Mucosa of descending colon (tissue), 3 donors: ENCODE data around the gene MBD3L2. TPM values are rescaled to one million over a fixed set of nuclear protein-coding genes. Genes with fewer than 3 reads are reported as not detected.
"Not testable (repeated sequence)": the region's sequence is repeated elsewhere in the genome, so short reads cannot be mapped to it uniquely, and the experiment has no call there.

ENCODE experiments used
- ATAC-seq: fragments of 200-7000 bp; cut with Tn5 transposase; one replicate; pipeline ENCODE4 v1.9.1; 2020; ENCODE audit warnings: mild to moderate bottlenecking, moderate library complexity
- DNase-seq, 3 donors: peaks; one replicate each; pipeline ENCODE4 v3.0.0-alpha.2; 2020
- H3K36me3 ChIP-seq: fragments of 200-600 bp; one replicate; pipeline ENCODE4 v1.8.0; 2021; ENCODE audit warnings: low read depth, mild to moderate bottlenecking
- H3K4me1 ChIP-seq: fragments of 200-600 bp; one replicate; pipeline ENCODE4 v1.8.0; 2021; ENCODE audit warnings: low read depth, mild to moderate bottlenecking
- H3K4me3 ChIP-seq: fragments of 200-600 bp; one replicate; pipeline ENCODE4 v1.8.0; 2021; ENCODE audit warnings: mild to moderate bottlenecking
- H3K9me3 ChIP-seq: fragments of 200-600 bp; one replicate; pipeline ENCODE4 v1.8.0; 2021; ENCODE audit warnings: mild to moderate bottlenecking
- intact Hi-C, 2 donors: fragments of 100-400 bp; cut with DNase I in 1 of 2; cut with micrococcal nuclease in 1 of 2; formaldehyde crosslinking; loops; one replicate each; pipeline versions ENCODE4 v1.11.0 to v1.11.1; 2022; cut with DNase I, micrococcal nuclease
- total RNA-seq, 3 donors: library from RNA; stranded (reverse); fragmentation: NEBNext Ultra II Directional in 2 of 3; extraction: Animal tissue kit (Norgen Biotek cat#: 25700) in 2 of 3; gene quantifications; one replicate each; pipeline versions ENCODE4 v1.2.1 to v1.2.4, GENCODE V29; 2021 to 2023
- TF ChIP-seq, protein P1 (sequence below): fragments of 200-600 bp; IDR thresholded peaks from one replicate; pipeline ENCODE4 v1.8.0; 2022; ENCODE audit warnings: antibody characterized with exemption, mild to moderate bottlenecking
- donor health status: DM: no; HTN: no; CAD: no; lungs with moderate emphysema.
- donor health status: DM: no; HTN: no; CAD: no.
- donor health status: DM: no; HTN: yes; CAD: no.

The MBD3L2 gene
- total RNA-seq, 3 donors from 2014 or later = not detected

DNA sequence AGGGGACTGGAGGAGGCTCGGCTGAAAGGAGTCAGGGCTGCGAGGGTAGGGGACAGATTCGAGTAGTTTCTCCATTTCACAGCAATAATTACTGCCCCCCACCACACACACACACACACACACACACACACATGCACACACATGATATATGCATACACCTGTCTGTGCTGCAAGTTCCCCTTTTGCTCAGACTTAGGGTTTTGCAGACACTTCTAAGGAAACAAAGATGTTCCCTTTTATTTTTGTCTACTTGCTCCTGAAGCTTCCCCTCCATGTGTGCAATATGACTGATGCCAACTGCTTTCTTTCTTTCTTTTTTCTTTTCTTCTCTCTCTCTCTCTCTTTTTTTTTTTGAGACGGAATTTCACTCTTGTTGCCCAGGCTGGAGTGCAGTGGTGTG lies 41.3 kb upstream of the MBD3L2 start:
- Histone ChIP-seq H3K36me3 (no peaks in the 10 kb centered on the region), H3K9me3 (no peaks in the 10 kb centered on the region), H3K4me1 (no peaks in the 10 kb centered on the region), H3K4me3 (no peak overlapping the region)
- intact Hi-C loops = no loop called here
- TF ChIP-seq, protein P1, sequence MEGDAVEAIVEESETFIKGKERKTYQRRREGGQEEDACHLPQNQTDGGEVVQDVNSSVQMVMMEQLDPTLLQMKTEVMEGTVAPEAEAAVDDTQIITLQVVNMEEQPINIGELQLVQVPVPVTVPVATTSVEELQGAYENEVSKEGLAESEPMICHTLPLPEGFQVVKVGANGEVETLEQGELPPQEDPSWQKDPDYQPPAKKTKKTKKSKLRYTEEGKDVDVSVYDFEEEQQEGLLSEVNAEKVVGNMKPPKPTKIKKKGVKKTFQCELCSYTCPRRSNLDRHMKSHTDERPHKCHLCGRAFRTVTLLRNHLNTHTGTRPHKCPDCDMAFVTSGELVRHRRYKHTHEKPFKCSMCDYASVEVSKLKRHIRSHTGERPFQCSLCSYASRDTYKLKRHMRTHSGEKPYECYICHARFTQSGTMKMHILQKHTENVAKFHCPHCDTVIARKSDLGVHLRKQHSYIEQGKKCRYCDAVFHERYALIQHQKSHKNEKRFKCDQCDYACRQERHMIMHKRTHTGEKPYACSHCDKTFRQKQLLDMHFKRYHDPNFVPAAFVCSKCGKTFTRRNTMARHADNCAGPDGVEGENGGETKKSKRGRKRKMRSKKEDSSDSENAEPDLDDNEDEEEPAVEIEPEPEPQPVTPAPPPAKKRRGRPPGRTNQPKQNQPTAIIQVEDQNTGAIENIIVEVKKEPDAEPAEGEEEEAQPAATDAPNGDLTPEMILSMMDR = no peak
- no peak for ATAC-seq
- DNase-seq = no peak

- H3K4me3 ChIP-seq = no peak overlapping the region
- intact Hi-C loops = no loop called here
- no peaks in the 10 kb centered on the region for H3K36me3 ChIP-seq
These were observed 38.2 kb upstream of the MBD3L2 start for GRCh38 chr19:7010722-7011593.

GRCh38 chr19:7013678-7014077 lies 35.4 kb upstream of the MBD3L2 start:
- no peaks in the 10 kb centered on the region for H3K9me3 ChIP-seq
- intact Hi-C loops = no loop called here
- TF ChIP-seq, protein P1 = no peak
- no peaks in the 10 kb centered on the region for H3K4me1 ChIP-seq
- H3K36me3 ChIP-seq = no peaks in the 10 kb centered on the region
- no peak for DNase-seq
- no peak overlapping the region for H3K4me3 ChIP-seq
- no peak for ATAC-seq

More at GRCh38 chr19:7010722-7011593, 38.2 kb upstream of the MBD3L2 start:
- Histone ChIP-seq H3K9me3 (no peaks in the 10 kb centered on the region), H3K4me1 (no peaks in the 10 kb centered on the region)
- ATAC-seq (no peak), DNase-seq (no peak)
- TF ChIP-seq, protein P1 = no peak

GRCh38 chr19:7018828-7019227 lies 30.3 kb upstream of the MBD3L2 start:
- H3K36me3 ChIP-seq = no peaks in the 10 kb centered on the region
- no peak for DNase-seq
- H3K4me3 ChIP-seq = no peak overlapping the region
- TF ChIP-seq, protein P1 = no peak
- intact Hi-C loops = no loop called here
- no peaks in the 10 kb centered on the region for H3K4me1 ChIP-seq
- ATAC-seq = no peak
- H3K9me3 ChIP-seq = no peaks in the 10 kb centered on the region

- ATAC-seq, H3K9me3 ChIP-seq, intact Hi-C loops: not testable (repeated sequence)
These were observed 27.8 kb upstream of the MBD3L2 start, which contains the start of gene MBD3L2B for GRCh38 chr19:7021331-7021730. MBD3L2B (minus strand) TSS chr19:7021431; CDS start chr19:7021397, 34 bp downstream.

GRCh38 chr19:7028790-7029189 lies 20.3 kb upstream of the MBD3L2 start:
- H3K4me3 ChIP-seq, H3K4me1 ChIP-seq, intact Hi-C loops, ATAC-seq, H3K36me3 ChIP-seq, H3K9me3 ChIP-seq, DNase-seq: not testable (repeated sequence)

More at GRCh38 chr19:7021331-7021730, 27.8 kb upstream of the MBD3L2 start, which contains the start of gene MBD3L2B:
- not testable (repeated sequence) for DNase-seq, H3K4me3 ChIP-seq, H3K4me1 ChIP-seq, H3K36me3 ChIP-seq

DNA sequence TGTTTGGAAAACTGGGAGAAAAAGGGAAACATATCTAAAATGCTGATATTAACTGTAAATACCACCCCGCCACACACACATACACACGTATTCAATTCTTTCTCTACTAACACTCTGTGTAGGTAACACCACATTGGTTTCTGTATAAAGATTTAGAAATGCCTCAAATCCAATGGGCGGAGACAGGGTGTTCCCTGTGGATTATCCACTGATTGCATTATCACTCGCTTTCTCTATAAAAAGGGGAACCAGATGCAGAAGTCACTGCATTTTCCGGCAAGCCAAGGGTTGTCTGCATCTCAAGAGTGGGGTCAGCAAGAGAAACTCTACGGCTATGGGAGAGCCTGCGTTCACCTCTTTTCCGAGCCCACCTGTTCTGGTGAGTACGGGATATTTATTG lies 18.8 kb upstream of the MBD3L2 start, which contains the start of gene MBD3L5:
Gene MBD3L5 (plus strand): TSS at position 301 of the 400 bp plus-strand sequence. CDS start 34 bp downstream, at position 335.
- H3K9me3 ChIP-seq, ATAC-seq, H3K4me1 ChIP-seq, intact Hi-C loops, DNase-seq, H3K4me3 ChIP-seq, H3K36me3 ChIP-seq: not testable (repeated sequence)

- H3K9me3 ChIP-seq, intact Hi-C loops, H3K36me3 ChIP-seq, DNase-seq, H3K4me1 ChIP-seq, H3K4me3 ChIP-seq, ATAC-seq: not testable (repeated sequence)
These were observed 9.0 kb upstream of the MBD3L2 start, which contains the start of gene MBD3L4 for GRCh38 chr19:7040079-7040478. MBD3L4 (minus strand) TSS chr19:7040179; CDS start chr19:7040144, 35 bp downstream.

DNA sequence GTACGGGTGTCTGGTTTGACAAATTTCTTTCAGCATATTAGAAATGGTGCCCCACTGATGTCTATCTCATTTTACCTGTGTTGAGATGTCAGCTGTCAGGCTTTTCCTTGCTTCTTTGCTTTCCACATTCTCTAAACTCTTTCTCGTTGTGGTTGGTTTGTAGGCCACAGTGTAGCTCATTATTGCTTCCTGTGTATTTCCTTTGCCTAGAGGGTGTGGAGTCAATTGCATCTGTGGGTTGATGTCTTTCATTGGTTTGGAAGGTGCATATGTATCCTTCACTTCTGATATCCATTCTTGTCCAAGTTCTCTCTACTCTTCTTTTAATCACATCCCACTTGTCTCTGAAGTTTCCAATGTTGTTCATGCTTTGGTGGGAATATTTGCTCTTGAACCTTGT lies 7.6 kb upstream of the MBD3L2 start:
- DNase-seq, ATAC-seq, intact Hi-C loops, H3K9me3 ChIP-seq, H3K4me1 ChIP-seq, H3K4me3 ChIP-seq, H3K36me3 ChIP-seq: not testable (repeated sequence)

DNA sequence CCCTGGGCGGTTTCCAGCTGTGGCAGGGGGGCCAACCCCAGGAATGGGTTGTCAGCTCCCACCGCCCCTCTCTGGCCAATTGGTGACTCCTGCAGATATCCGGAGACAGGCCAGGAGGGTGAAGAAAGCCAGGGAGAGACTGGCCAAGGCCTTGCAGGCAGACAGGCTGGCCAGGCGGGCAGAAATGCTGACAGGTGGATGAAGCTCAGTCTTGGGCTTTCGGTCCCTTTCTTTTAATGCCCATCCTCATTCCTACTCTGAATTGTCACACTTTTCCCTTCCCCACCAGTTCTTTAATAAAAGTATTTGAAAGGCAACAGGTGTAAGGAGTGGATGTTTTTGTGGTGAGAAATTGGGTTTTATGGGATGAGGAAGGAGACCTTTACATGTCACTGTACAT lies 2.3 kb downstream of the MBD3L2 start:
- ATAC-seq, intact Hi-C loops, H3K4me3 ChIP-seq, H3K9me3 ChIP-seq, H3K4me1 ChIP-seq, H3K36me3 ChIP-seq, DNase-seq: not testable (repeated sequence)
